ENCODE data around the gene PAGE2B.
"Not testable (repeated sequence)": the region's sequence is repeated elsewhere in the genome, so short reads cannot be mapped to it uniquely, and the experiment has no call there.

The PAGE2B gene, protein sequence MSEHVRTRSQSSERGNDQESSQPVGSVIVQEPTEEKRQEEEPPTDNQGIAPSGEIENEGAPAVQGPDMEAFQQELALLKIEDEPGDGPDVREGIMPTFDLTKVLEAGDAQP

DNA sequence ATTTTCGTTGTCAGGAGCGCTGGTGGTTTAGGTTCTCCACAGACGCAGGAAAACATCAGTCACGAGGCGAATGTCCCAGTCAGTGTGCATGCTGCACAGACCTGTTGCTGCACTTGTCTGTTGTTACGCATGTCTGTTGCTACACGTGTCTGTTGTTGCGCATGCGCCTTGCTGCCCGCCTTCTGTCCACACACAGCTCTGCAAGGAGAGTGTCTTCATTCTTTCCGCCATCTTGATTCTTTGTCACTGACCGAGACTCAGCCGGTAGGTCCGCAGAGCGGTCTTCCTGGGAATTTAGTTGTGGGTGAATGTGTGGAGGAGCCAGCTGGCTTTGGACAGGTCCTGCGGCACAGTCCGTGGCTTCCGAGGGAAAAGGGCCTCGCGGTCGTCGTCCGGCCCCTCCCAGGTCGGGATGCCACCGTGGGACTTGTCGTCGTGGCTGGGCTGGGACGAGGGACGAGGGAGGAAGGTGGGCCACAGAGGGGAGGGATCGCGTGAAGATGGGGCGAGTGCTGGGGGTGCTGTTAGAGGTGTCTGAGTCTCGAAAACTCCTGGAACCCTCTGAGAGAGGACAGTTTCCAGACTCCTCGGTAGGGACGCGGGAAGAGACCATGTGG, at the start of gene PAGE2B:
Gene PAGE2B (plus strand): TSS at position 180 of the 617 bp plus-strand sequence. CDS start 1,012 bp downstream, outside the sequence.
- no peak for DNase-seq
- Mint-ChIP-seq H3K4me3 (no peak within 1 kb of the TSS), H3K4me1 (no peaks in the 10 kb centered on the region), H3K27ac (no peak within 1 kb of the TSS), H3K36me3 (ENCODE audit: low read depth) (no peaks in the 10 kb centered on the region), H3K27me3 (peaks cover 4% of the 10 kb centered on the region), H3K9me3 (no peaks in the 10 kb centered on the region)
- no peak for ATAC-seq

DNA sequence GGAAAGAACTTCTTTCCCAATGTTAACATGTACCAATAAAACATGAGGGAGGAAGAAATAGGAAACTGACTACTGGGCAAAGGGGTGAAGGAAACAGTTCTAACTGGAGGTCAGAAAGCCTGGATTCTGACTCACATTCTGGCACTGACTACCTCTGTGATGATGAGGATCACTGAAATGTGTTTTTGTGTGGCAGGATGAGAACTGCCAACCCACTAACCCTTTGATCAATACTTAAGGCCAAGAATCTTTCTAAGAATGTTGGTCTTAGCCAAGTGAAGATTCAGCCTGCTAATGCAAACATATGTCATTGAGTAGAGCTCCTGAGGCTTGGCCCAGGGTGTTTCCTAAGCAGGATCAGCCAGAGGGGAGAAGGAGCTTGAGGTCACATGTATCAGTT, 48.7 kb upstream of the PAGE2B start:
- Mint-ChIP-seq H3K27me3 (no peaks in the 10 kb centered on the region), H3K9me3 (no peaks in the 10 kb centered on the region), H3K27ac (no peak overlapping the region), H3K4me3 (no peak overlapping the region), H3K4me1 (peaks cover 2% of the 10 kb centered on the region), H3K36me3 (ENCODE audit: low read depth) (no peaks in the 10 kb centered on the region)
- no peak for ATAC-seq
- DNase-seq = no peak

DNA sequence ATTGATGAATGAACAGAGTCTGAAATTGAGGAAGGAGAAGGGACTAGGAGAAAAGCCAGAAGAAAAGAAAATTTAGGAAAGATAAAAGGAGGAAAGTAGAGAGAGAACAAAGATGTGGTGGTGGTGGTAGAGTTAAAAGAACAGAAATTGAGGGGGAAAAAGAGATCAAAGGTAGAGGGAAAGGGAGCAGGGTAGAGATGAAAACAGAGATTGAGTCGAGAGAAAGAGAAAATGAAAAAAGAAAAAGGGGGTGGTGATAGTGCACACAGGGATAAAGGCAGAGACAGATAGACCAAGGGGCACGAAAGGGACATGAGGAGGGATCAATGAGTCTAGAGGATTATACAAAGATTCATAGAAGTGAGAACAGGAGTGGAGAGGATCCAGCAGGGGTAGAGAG, 48.0 kb upstream of the PAGE2B start:
- Mint-ChIP-seq H3K4me1 (peaks cover 2% of the 10 kb centered on the region), H3K9me3 (no peaks in the 10 kb centered on the region), H3K36me3 (ENCODE audit: low read depth) (no peaks in the 10 kb centered on the region), H3K4me3 (no peak overlapping the region), H3K27ac (no peak overlapping the region), H3K27me3 (no peaks in the 10 kb centered on the region)
- DNase-seq (no peak), ATAC-seq (no peak)

DNA sequence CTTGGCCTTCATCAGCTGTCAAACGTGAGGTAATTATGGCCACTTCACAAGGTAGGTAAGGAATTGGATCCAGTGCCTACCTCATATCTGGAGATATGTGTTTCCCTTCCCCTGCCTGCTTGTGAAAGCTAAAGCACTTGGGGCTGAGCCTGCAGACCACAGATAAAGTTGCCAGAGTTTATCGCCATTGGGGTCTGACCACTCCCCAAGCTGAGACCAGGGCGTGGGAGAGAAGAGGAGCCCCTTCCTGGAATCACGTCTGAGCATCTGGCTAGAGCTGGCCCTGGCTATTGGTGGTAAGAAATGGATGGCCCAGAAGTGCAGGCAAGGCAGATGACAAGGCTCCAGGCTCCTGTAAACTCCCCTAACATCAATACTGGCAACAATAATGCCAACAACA, 46.8 kb upstream of the PAGE2B start:
- H3K4me1 Mint-ChIP-seq = peaks cover 2% of the 10 kb centered on the region
- H3K27ac Mint-ChIP-seq = no peak overlapping the region
- no peak overlapping the region for H3K4me3 Mint-ChIP-seq
- H3K9me3 Mint-ChIP-seq = no peaks in the 10 kb centered on the region
- H3K27me3 Mint-ChIP-seq = no peaks in the 10 kb centered on the region
- no peaks in the 10 kb centered on the region for H3K36me3 Mint-ChIP-seq (ENCODE audit: low read depth)
- DNase-seq = no peak
- no peak for ATAC-seq

DNA sequence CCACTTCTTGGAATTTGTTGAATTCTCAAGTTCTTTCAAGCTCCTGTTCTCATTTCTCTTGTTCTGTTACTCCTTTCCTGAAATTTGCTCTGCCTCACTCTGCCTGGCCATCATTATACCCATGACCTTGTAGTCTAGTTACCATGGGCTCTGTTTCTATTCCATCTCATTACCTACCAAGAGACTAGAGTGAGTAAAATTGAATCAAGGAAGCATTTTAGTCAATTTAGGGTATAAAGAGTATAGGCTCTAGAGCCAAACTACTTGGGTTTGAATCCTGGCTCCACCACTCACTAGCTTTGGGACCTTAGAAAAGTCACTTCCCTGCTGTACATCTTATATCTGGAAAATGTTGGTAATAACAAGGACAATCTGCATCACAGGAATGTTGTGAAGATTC, 46.2 kb upstream of the PAGE2B start:
- Mint-ChIP-seq H3K4me3 (no peak overlapping the region), H3K4me1 (peaks cover 2% of the 10 kb centered on the region), H3K9me3 (no peaks in the 10 kb centered on the region), H3K36me3 (ENCODE audit: low read depth) (no peaks in the 10 kb centered on the region), H3K27ac (no peak overlapping the region), H3K27me3 (no peaks in the 10 kb centered on the region)
- no peak for DNase-seq
- no peak for ATAC-seq

DNA sequence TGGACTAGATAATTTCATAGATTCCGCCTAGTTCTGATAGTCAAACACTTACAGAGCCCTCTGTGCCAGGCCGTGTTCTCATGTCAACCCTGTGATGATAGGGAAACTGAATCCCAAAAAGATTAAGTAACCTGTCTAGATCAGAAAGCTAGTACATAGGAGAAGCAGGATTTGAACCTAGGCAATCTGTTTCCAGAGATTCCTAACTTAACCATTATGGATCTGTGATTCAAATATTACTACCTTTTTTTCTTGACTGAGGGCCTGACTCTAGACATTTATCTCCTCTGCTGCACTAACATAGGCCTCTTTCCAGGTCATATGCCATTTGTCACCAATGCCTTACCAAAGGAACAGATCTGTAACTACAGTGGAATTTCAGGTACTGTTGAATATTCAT, 45.5 kb upstream of the PAGE2B start:
- H3K36me3 Mint-ChIP-seq (ENCODE audit: low read depth) = no peaks in the 10 kb centered on the region
- peaks cover 2% of the 10 kb centered on the region for H3K4me1 Mint-ChIP-seq
- H3K27me3 Mint-ChIP-seq = no peaks in the 10 kb centered on the region
- ATAC-seq (no peak), DNase-seq (no peak)
- no peak overlapping the region for H3K4me3 Mint-ChIP-seq
- H3K27ac Mint-ChIP-seq = no peak overlapping the region
- no peaks in the 10 kb centered on the region for H3K9me3 Mint-ChIP-seq

DNA sequence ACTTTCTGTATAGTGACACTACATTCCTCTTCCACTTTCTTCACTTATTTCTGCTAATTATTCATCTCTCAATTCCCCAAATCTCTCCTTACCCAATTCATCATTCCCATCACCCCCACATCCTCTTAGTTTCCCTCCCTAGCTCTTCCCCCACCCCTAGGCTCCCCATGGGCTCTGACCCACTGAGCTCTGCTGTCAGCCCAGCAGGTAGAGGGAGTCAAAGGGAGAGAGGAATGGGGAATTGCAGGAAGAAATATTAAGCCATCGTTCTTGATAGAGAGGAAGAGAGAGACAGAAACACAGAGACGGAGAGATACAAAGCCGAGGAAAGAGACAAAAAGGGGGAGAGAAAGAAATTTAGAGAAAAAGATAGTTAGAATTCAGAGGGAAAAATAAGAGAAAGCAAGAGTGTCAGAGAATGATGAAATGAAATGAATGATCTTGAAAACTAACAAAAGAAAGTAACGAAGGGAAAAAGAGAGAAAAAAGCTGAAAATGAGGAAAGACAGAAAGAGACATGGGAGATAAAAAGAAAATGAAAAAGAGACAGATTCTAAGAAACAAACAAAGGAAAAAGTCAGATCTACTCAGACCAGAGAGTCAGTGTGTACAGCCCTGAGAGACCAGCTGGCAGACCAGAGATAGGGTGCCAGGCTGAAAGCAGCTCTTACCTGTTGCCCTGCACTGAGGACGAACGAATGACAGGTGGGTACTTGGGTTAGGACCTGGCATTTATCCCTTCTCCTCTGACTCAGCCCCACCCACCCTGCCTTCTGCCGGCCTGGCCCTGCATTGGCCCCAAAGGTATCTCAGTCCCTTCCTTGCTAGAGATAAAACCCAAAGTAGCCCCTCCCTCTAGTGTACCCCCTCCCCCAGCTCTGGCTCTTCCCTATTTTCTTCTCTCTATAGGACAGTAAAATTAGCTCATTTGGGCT, 44.3 kb upstream of the PAGE2B start, which contains the start of gene ALAS2:
Gene ALAS2 (minus strand): TSS at position 707 of the 935 bp plus-strand sequence. CDS start 4,977 bp downstream, outside the sequence.
- ATAC-seq (no peak), DNase-seq (no peak)
- peaks cover 2% of the 10 kb centered on the region for H3K4me1 Mint-ChIP-seq
- no peaks in the 10 kb centered on the region for H3K27me3 Mint-ChIP-seq
- H3K9me3 Mint-ChIP-seq = no peaks in the 10 kb centered on the region
- H3K4me3 Mint-ChIP-seq = no peak within 1 kb of the TSS
- H3K36me3 Mint-ChIP-seq (ENCODE audit: low read depth) = no peaks in the 10 kb centered on the region
- H3K27ac Mint-ChIP-seq = no peak within 1 kb of the TSS

DNA sequence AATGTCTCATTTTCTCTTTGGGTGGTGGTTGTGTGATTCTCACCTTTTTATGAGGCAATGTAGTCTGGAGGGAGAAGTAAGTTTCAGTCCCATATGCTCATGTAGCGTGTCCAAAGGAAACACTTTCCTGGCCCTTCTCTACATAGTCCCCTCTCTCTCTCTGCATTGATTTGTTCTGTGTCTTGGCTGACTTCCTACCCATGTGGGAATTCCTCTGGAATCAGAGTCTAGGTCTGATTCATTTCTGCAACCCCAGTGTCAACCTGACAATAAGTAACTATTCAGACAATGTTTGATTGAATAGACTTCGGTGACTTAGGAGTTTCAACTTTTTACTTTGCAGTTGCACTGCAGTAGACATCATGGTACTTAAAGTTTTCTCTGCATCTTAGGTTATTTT, 41.4 kb upstream of the PAGE2B start:
- H3K36me3 Mint-ChIP-seq (ENCODE audit: low read depth) = no peaks in the 10 kb centered on the region
- H3K9me3 Mint-ChIP-seq = no peaks in the 10 kb centered on the region
- DNase-seq (no peak), ATAC-seq (no peak)
- no peaks in the 10 kb centered on the region for H3K27me3 Mint-ChIP-seq
- no peak overlapping the region for H3K4me3 Mint-ChIP-seq
- no peak overlapping the region for H3K27ac Mint-ChIP-seq
- H3K4me1 Mint-ChIP-seq = no peaks in the 10 kb centered on the region

DNA sequence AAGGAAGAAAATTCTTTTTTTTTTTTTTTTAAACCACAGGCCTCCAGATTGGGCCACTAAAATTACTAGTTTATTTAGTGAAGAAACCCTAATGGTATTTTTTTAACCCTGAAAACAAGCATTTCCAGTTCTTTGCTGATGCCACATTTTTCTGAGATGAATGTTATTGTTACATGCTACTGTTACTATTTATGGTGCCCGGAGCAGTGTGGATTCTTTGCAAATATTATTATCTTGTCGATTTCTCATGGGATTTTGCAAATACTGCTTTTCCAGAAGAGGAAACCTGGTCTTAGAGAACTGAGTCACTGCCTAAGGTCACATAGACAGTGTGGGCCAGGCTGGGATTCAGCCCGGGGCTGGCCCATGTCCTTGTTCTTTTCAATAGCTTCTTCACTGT, 35.4 kb upstream of the PAGE2B start:
- Mint-ChIP-seq H3K27me3 (no peaks in the 10 kb centered on the region), H3K9me3 (no peaks in the 10 kb centered on the region), H3K4me1 (no peaks in the 10 kb centered on the region), H3K36me3 (ENCODE audit: low read depth) (no peaks in the 10 kb centered on the region), H3K4me3 (no peak overlapping the region), H3K27ac (no peak overlapping the region)
- DNase-seq (no peak), ATAC-seq (no peak)

DNA sequence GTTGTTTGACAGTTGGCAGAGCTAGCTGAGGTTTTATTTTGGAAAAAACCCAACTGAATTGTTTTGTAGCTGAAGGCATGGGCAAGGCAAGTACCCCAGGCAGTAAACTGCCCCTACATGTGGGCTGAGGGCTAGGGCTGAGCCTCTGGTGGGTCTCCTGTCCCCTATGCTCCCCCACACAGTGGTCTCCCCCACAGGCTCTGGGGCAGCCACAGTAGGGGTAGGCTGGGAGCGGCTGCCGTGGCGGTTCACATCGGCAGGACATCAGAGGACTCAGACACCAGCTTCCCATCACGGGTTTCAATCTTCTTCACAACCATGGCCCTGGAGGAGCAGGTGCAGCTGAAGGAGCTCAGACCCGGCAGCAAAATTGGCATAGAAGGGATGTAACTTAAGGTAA, 33.3 kb upstream of the PAGE2B start:
- ATAC-seq (no peak), DNase-seq (no peak)
- no peaks in the 10 kb centered on the region for H3K4me1 Mint-ChIP-seq
- no peak overlapping the region for H3K27ac Mint-ChIP-seq
- no peaks in the 10 kb centered on the region for H3K36me3 Mint-ChIP-seq (ENCODE audit: low read depth)
- H3K27me3 Mint-ChIP-seq = no peaks in the 10 kb centered on the region
- no peaks in the 10 kb centered on the region for H3K9me3 Mint-ChIP-seq
- H3K4me3 Mint-ChIP-seq = no peak overlapping the region

DNA sequence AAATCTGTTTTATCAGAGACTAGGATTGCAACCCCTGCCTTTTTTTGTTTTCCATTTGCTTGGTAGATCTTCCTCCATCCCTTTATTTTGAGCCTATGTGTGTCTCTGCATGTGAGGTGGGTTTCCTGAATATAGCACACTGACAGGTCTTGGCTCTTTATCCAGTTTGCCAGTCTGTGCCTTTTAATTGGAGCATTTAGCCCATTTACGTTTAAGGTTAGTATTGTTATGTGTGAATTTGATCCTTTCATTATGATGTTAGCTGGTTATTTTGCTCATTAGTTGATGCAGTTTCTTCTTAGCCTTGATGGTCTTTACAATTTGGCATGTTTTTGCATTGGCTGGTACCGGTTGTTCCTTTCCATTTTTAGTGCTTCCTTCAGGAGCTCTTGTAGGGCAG, 24.2 kb upstream of the PAGE2B start:
- H3K36me3 Mint-ChIP-seq (ENCODE audit: low read depth); H3K9me3 Mint-ChIP-seq; H3K27ac Mint-ChIP-seq; H3K4me1 Mint-ChIP-seq; DNase-seq; H3K27me3 Mint-ChIP-seq; ATAC-seq; H3K4me3 Mint-ChIP-seq: not testable (repeated sequence)

DNA sequence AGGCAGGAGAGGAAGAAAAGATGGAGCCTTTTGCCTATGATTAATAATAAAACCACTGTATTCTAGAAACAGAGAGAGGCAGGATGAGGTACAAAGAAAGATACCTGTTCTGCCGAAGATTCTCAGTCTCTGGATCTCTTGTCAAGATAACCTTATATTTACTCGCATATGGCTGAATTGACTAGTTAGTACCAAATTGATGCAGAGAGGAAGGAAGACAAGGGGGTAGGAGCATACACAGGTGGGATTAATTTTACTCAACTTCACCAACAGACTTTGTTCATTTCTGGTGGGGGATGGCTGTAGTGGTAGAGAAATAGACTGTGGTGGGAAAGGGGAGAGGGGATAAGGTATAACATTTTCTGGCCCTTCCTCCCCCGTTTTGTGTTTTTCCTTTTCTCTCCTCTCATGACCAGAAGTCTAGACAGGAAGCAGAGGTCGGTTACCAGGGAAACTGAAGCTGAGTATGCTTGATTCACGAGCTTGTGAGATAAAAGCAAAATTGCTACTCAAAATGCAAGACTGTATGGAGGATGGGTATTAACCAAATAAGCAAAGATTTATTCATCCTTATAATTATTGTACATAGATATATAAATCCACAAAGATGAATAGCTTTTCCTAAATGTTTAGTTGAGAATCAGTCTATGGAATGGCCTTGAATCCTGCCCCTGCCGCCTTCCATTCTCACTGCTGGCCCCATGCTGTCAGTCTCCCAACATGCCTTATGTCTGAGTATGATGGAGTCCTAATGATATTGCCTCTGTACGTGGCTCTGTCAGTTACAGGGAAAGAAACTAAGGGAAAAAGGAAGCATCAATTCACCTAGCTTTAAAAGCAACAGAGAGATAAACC, 17.8 kb upstream of the PAGE2B start:
- Mint-ChIP-seq H3K27ac (no peak overlapping the region), H3K27me3 (no peaks in the 10 kb centered on the region), H3K4me3 (peak overlapping the region; percentile 61), H3K4me1 (peaks cover 12% of the 10 kb centered on the region), H3K36me3 (ENCODE audit: low read depth) (no peaks in the 10 kb centered on the region), H3K9me3 (no peaks in the 10 kb centered on the region)
- no peak for DNase-seq
- no peak for ATAC-seq

DNA sequence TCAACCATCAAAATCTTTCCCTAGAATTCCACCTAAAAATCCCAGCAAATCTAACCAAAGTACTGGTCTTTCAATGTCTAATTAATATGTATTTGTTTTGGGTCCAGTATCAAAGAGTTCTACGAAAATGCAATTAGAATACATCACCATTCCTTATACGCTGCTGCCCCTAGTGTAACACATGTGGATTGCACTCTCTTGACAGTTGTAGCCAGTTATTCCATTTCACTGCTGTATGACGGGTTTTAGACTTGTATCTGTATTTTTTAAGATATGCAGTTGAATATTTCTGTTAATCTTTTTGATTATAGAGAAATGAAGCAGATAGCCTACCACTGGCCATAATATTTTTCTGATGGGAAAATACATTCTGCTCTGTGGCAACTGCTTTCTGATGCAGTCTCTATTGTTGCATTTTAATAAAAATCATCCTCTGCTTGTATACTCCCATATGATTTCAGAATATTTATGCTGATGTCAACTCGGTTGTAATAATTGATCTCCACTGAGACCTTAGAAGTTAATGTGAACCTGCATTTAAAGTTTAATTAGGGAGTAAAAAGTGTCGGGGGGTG, 17.1 kb upstream of the PAGE2B start:
- Mint-ChIP-seq H3K4me3 (peak overlapping the region; percentile 61), H3K27me3 (no peaks in the 10 kb centered on the region), H3K9me3 (no peaks in the 10 kb centered on the region), H3K4me1 (peaks cover 12% of the 10 kb centered on the region), H3K27ac (no peak overlapping the region), H3K36me3 (ENCODE audit: low read depth) (no peaks in the 10 kb centered on the region)
- DNase-seq (peak; percentile 9), ATAC-seq (no peak)

DNA sequence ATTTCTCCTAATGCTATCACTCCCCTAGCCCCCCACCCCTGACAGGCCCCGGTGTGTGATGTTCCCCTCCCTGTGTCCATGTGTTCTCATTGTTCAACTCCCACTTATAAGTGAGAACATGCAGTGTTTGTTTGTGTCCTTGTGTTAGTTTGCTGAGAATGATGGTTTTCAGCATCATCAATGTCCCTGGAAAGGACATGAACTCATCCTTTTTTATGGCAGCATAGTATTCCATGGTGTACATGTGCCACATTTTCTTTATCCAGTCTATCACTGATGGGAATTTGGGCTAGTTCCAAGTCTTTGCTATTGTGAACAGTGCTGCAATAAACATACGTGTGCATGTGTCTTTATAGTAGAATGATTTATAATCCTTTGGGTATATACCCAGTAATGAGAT, 7.7 kb upstream of the PAGE2B start:
- ATAC-seq; DNase-seq; H3K36me3 Mint-ChIP-seq (ENCODE audit: low read depth); H3K9me3 Mint-ChIP-seq; H3K27me3 Mint-ChIP-seq; H3K4me1 Mint-ChIP-seq; H3K27ac Mint-ChIP-seq; H3K4me3 Mint-ChIP-seq: not testable (repeated sequence)
